Lung (tissue), 12 donors: ENCODE measurements around the gene RGS3. TPM values are rescaled to one million over a fixed set of nuclear protein-coding genes. Genes with fewer than 3 reads are reported as not detected.

ENCODE experiments used
- ATAC-seq: fragments of 200-7000 bp; cut with Tn5 transposase; one replicate; pipeline ENCODE4 v1.9.1; 2020; ENCODE audit warnings: moderate number of reproducible peaks; ENCODE audit not compliant: insufficient read depth, low FRiP score
- DNase-seq, 3 donors: peaks; one replicate each; pipeline ENCODE4 v3.0.0-alpha.2; 2013 to 2017
- H3K27ac ChIP-seq, 2 donors: one replicate each; pipeline ENCODE4 v1.5.1; 2013; ENCODE audit warnings: mild to moderate bottlenecking in 2 of 2, moderate library complexity in 2 of 2, control low read depth in 1 of 2, inconsistent platforms in 1 of 2, low read depth in 1 of 2, low read length in 1 of 2
- H3K27me3 ChIP-seq, 3 donors: one replicate each; pipeline ENCODE4 v1.5.1; 2013; ENCODE audit warnings: low read length in 2 of 3; ENCODE audit not compliant: control insufficient read depth in 3 of 3, insufficient read depth in 3 of 3
- H3K36me3 ChIP-seq, 4 donors: one replicate each; pipeline ENCODE4 v1.5.1; 2013; ENCODE audit warnings: low read length in 4 of 4, mild to moderate bottlenecking in 1 of 4, moderate library complexity in 1 of 4; ENCODE audit not compliant: control insufficient read depth in 4 of 4, insufficient read depth in 4 of 4
- H3K4me1 ChIP-seq, 5 donors: one replicate each; pipeline ENCODE4 v1.5.1; 2013; ENCODE audit warnings: low read length in 5 of 5, mild to moderate bottlenecking in 2 of 5, moderate library complexity in 1 of 5; ENCODE audit not compliant: control insufficient read depth in 5 of 5, insufficient read depth in 5 of 5
- H3K4me3 ChIP-seq: one replicate; pipeline ENCODE4 v1.5.1; 2013; ENCODE audit warnings: mild to moderate bottlenecking, control low read depth, moderate library complexity
- H3K9ac ChIP-seq, 2 donors: one replicate each; pipeline ENCODE4 v1.5.1; 2013; ENCODE audit warnings: low read length in 2 of 2, control low read depth in 1 of 2; ENCODE audit not compliant: insufficient read depth in 1 of 2
- H3K9me3 ChIP-seq, 4 donors: one replicate each; pipeline ENCODE4 v1.5.1; 2013; ENCODE audit warnings: low read length in 3 of 4, mild to moderate bottlenecking in 1 of 4, moderate library complexity in 1 of 4; ENCODE audit not compliant: control insufficient read depth in 4 of 4, insufficient read depth in 3 of 4
- WGBS, 2 donors: extraction: QIAGEN DNeasy Blood & Tissue Kit; methylation state at CpG; one replicate each; pipeline ENCODE4 v1.1.7; 2013; 5-methylcytosine and 5-hydroxymethylcytosine counted together
- polyA plus RNA-seq, 2 donors: library from polyadenylated mRNA; stranded (reverse); fragments of 200-250 nt; gene quantifications; one replicate each; pipeline ENCODE4 v1.2.1, GENCODE V29; 2013
- total RNA-seq, 2 donors: library from RNA; depleted of rRNA in 1 of 2; stranded (reverse); fragments of >200 nt in 1 of 2; gene quantifications; one replicate each; pipeline ENCODE4 v1.2.1, GENCODE V29; 2014 to 2021
- TF ChIP-seq, protein P1 (sequence below): IDR thresholded peaks from 2 replicates; pipeline ENCODE4 v1.5.1; 2012; ENCODE audit warnings: mild to moderate bottlenecking; ENCODE audit errors: control extremely low read depth, extremely low read depth
- donor health status: control.
- donor health status: control.
- donor health status: Bipolar disorder and iron deficiency.
- donor health status: healthy.
- donor health status: DM: yes; HTN: yes; CAD: no.

Gene RGS3
- total and polyA plus RNA-seq, 4 donors: 43.0 to 91.8 (median 73.9) TPM

DNA sequence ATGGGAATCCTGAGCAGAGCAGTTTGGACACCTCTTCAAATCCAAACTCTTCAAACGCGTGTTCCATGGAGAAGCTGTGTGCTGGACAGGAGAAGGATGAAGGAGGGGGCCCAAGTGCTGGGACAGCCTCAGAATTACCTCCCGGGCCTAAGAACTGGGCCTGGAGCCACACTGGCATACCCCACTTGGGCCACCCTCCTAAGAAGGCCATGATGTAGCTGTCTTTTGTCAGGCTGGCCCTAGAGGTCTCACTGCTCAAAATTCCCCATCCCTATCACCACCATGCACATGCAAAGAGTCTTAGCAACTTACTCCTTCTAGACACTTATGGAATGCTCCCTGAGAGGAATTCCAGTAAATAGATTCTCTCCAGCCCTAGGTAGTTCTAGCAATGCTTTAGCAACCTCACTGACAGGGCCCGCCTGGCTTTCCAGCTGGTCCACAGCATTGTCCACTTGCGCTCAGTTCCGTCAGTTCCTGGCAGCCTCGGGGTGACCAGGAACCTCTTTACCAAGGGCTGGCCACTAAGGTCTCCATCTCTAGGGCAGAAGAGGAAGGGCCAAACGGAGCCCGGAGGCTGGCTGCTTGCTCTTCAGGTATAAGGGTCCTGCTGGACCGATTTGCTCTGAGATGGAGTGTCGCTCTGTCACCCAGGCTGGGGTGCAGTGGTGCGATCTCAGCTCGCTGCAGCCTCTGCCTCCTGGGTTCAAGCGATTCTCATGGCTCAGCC is 75.3 kb downstream of the RGS3 start:
- H3K4me1 ChIP-seq: peaks cover 0 to 25% (median 7%) of the 10 kb centered on the region in 5 donors
- TF ChIP-seq, protein P1, sequence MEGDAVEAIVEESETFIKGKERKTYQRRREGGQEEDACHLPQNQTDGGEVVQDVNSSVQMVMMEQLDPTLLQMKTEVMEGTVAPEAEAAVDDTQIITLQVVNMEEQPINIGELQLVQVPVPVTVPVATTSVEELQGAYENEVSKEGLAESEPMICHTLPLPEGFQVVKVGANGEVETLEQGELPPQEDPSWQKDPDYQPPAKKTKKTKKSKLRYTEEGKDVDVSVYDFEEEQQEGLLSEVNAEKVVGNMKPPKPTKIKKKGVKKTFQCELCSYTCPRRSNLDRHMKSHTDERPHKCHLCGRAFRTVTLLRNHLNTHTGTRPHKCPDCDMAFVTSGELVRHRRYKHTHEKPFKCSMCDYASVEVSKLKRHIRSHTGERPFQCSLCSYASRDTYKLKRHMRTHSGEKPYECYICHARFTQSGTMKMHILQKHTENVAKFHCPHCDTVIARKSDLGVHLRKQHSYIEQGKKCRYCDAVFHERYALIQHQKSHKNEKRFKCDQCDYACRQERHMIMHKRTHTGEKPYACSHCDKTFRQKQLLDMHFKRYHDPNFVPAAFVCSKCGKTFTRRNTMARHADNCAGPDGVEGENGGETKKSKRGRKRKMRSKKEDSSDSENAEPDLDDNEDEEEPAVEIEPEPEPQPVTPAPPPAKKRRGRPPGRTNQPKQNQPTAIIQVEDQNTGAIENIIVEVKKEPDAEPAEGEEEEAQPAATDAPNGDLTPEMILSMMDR: no peak
- H3K9me3 ChIP-seq: no peaks in the 10 kb centered on the region
- H3K36me3 ChIP-seq: peaks cover 0 to 19% (median 0%) of the 10 kb centered on the region in 4 donors
- no peak overlapping the region for H3K27ac ChIP-seq
- no peak overlapping the region for H3K4me3 ChIP-seq
- H3K27me3 ChIP-seq: no peaks in the 10 kb centered on the region
- H3K9ac ChIP-seq: no peak overlapping the region
- DNase-seq: no peak
- no peak for ATAC-seq
- WGBS, 2 donors: 88 to 95% methylated on average over 14 of the region's 14 CpGs

DNA sequence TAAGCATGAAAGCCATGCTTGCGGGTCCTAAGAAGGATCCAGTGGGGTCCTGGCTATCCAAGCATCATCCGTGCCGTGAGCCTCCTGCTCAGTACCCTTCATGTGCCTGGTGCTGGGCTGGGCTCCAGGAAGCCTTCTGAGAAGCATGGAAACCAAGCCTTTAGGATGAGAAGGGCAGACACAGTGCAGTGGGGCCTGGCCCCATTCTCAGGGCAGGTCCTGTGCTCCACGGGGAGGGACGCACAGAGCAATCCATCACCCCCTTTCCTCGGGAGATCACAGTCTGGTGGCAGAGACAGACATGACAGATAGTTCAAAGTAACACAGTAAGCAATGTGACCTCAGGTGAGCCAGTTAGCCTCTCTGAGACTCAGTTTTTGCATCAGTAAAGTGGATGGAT is 76.9 kb downstream of the RGS3 start:
- Histone ChIP-seq H3K4me1 (peaks cover 0 to 25% (median 7%) of the 10 kb centered on the region in 5 donors), H3K36me3 (peaks cover 0 to 19% (median 0%) of the 10 kb centered on the region in 4 donors), H3K27ac (no peak overlapping the region), H3K9ac (no peak overlapping the region), H3K9me3 (no peaks in the 10 kb centered on the region), H3K4me3 (no peak overlapping the region), H3K27me3 (no peaks in the 10 kb centered on the region)
- TF ChIP-seq, protein P1: no peak
- ATAC-seq: no peak
- no peak for DNase-seq
- 77 to 89% methylated on average over 6 of the region's 6 CpGs for WGBS, 2 donors

DNA sequence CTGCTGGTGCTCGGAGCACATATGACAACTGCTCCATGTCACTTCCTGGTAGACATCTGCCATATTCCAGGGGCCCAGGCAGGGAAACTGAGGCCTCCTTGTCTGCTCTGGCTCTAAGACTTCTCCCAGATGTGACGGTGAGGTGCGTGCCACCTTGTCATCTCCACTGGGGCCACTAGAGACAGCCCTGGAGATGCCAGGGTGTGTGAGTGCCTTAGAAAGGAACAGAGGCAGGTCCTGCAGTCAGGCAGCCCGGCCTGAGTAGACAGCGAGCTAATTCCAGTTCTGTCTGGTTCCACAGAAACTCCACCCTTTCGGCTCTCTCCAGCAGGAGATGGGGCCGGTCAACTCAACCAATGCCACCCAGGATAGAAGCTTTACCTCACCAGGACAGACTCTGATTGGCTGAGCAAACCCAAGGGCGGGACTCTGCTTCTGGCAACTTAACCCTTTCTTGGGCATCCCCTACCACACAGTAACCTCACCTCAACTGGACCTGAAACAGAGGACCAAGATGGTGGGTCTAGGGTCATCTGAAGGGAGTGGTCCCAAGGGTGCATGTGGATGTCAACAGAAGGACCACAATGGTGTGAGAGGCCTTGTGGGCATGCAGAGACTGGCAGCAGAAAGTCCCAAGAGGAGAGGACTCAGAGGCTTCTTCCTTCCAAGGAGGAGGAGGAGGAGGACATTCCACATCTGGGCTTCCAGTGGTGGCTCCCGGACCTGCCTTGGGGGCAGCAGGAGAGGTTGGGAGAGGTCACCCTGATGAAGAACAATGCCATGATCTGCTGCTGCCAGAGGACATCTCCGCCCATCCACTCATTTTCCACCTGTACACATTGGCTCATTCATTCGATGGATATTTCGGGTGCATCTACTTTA is 77.7 kb downstream of the RGS3 start:
- Histone ChIP-seq H3K9me3 (no peaks in the 10 kb centered on the region), H3K9ac (peak overlapping the region in 1 of 2 donors; percentile 25), H3K36me3 (peaks cover 0 to 17% (median 0%) of the 10 kb centered on the region in 4 donors), H3K4me3 (no peak overlapping the region), H3K4me1 (peaks cover 0 to 18% (median 7%) of the 10 kb centered on the region in 5 donors), H3K27ac (no peak overlapping the region), H3K27me3 (no peaks in the 10 kb centered on the region)
- ATAC-seq (no peak), DNase-seq (peak; percentile 83 to 91 (median 88))
- 76 to 84% methylated on average over 12 of the region's 12 CpGs for WGBS, 2 donors
- TF ChIP-seq, protein P1: no peak
